HG02840 (cell line): ENCODE data around the gene ATP11A.
"Not testable (repeated sequence)": the region's sequence is repeated elsewhere in the genome, so short reads cannot be mapped to it uniquely, and the experiment has no call there.

Experiments
- ATAC-seq: cut with Tn5 transposase; IDR thresholded peaks from one replicate; pipeline ENCODE4 v1.9.1; 2021; ENCODE audit warnings: mild to moderate bottlenecking, moderate library complexity, moderate number of reproducible peaks; ENCODE audit not compliant: unreplicated experiment, low FRiP score

The ATP11A gene

DNA sequence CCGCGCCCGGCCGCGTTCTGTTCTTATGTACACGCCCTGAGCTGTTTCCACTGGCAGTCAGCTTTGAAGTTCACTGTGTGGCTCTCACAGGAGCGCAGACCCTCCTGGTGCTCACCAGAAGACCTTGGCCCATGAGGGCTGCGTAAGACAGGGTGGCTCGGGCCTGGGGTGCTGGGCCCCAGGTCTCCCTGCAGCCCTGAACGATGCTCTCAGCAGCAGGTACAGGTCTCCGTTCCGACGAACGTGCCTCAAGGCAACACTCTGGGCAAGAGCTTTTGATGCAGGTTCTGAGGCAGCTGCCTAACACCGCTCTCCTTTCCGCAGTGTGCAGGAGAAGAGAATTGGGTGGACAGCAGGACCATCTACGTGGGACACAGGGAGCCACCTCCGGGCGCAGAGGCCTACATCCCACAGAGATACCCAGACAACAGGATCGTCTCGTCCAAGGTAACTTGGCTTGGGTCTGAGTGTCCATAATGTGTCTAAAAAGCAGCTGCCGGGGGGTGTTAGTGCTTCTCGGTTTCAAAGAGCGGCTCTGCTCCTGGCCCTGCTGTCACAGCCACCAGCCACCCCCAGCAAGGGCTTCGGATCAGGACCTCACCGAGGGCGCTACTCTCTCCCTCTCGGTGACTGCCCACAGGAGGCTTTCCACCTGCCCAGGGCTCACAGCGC is 95.1 kb downstream of the ATP11A start:
- no peak for ATAC-seq

DNA sequence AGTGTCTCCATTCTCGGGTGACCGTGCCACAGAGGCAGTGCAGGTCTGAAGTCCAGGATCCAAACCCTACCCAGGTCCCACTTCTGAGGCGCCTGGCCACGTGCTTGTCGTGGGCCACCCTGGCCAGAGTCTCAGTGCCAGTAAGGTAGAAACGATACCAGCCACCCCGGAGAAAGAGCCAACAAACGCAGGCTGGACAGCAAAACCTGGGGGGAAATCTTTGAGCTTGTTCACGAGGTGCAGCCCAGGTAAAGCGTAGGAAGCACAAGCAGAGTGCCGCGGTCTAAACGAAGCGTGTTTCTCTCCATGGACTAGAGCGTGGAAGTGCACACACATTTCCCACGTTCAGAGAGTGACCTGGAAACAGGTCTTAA is 95.6 kb downstream of the ATP11A start:
- ATAC-seq = no peak

GRCh38 chr13:112786810-112787209 is 97.0 kb downstream of the ATP11A start:
- ATAC-seq = not testable (repeated sequence)

DNA sequence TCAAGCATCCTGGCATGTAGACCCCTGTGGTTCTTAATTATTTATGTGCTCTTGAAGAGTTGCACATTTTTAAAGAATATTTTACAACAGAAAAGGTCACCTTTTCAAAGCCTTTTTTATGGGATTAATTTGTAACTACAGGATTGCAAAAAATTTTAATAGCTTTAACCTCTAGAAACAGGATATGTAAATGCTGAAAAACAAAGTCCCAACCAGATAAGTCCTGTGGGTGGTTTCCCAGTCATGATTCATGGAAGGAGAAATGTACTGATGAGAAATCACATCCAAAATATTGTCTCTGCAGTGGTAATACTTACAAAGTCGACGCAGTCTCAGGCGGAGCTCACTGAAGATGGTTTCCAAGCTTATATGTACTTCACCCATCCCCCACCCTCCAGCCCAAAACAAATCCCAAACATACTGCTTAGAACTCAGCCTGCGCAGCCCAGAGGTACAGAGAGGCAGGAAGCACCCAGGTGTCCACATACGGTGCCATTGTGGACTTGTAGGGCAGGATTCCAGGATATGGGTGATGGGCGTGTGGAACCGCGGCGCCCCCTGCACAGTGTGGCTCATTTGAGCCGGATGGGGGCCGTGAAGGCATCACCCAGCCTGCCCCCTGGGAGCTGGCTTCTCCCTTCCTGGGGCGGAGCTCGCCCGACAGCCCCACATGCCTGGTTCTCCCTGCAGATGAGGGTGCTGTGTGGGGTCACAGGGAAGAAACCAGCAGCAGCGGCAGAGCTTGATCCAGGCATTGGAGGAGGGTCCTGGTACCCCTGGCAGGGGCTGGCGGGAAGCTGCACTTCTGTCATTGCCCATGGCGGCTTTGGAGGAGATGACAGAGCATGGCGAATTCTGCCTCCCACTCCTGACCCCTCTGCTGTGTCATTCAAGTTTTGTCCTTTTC is 101.2 kb downstream of the ATP11A start:
- ATAC-seq = no peak

- no peak for ATAC-seq
Measured at GRCh38 chr13:112791663-112792440, 102.0 kb downstream of the ATP11A start.

DNA sequence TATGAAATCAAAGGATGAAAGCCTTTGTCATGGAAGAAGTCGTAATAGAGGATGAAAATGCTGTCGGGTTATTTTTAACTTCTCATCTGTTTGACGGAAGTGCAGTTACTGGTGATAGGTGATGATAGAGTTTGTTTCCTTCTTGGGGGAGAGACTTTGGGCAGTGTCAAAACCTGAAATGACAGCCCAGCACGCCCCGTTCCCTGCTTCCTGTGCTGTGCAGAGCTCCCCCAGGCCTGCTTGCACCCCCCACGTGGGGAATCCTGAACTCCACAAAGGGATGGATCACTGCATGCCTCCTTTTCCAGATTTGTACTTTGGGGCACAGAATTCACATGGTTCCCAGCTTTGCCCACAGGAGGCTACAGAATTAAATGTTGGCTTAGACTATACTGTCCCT is 102.7 kb downstream of the ATP11A start:
- no peak for ATAC-seq

GRCh38 chr13:112793545-112794445 is 104.0 kb downstream of the ATP11A start:
- ATAC-seq = no peak

GRCh38 chr13:112795277-112795676 is 105.4 kb downstream of the ATP11A start:
- no peak for ATAC-seq

DNA sequence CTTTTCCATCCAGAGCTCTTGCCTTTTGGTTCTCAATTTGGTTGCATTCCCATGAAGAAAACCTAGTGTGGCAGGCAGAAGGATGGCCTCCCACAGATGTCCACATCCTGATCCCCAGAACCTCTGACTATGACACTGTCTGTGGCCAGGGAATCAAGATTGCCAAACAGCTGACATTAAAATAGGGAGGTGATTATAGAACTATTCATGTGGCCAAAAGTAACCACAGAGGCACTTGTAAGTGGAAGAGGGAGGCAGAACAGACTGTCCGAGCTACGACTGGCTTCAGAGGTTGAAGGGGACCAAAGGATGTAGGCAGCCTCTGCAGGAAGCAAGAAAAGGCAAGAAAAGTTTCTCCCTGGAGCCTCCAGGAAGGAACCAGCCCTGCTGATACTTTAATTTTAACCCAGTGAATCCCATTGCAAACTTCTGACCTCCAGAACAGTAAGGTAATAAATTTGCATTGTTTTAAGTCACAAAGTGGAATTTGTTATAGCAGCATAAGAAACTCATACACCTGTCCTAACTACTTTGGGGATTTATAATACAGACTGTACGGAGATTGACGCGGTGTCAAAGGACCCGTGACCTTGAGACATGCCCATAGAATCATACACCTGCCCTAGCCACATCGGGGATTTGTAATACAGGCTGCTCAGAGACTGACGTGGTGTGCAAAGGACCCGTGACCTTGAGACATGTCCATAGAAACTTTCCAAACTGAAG is 106.5 kb downstream of the ATP11A start:
- no peak for ATAC-seq

DNA sequence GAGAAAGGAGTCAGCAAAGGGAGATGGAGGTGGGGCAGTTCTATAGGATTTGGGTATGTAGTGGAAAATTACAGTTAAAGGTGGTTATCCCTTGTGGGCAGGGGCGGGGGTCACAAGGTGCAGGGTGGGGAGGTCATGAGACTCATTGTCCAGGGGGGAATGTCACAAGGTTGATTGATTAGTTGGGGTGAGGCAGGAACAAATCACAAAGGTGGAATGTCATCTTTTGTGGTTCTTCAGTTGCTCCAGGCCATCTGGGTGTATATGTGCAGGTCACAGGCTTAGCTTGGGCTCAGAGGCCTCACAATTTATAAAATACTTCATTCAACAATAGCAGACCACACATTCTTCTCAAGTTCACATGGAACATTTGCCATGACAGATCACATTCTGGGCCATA is 109.6 kb downstream of the ATP11A start:
- no peak for ATAC-seq

- no peak for ATAC-seq
Measured at GRCh38 chr13:112800057-112800456, 110.2 kb downstream of the ATP11A start.

GRCh38 chr13:112800807-112801206 is 111.0 kb downstream of the ATP11A start:
- not testable (repeated sequence) for ATAC-seq

DNA sequence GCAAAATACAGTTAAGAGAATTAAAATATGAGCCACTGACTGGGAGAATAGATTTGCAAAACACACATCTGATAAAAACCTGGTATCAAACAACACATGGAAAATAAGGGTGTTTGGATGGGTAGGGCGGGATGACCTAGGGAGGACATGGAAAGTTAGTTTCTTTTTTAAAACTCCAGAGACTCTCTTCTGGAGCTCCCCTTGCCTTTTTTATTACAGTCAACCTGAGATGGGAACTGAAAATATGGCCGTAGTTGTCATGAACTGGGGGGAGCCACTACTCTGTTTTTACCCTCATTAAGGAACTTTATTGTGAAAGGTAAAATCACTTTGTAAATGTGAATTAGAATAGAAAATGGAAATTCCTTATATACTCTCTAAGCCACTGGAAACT is 113.0 kb downstream of the ATP11A start:
- no peak for ATAC-seq

DNA sequence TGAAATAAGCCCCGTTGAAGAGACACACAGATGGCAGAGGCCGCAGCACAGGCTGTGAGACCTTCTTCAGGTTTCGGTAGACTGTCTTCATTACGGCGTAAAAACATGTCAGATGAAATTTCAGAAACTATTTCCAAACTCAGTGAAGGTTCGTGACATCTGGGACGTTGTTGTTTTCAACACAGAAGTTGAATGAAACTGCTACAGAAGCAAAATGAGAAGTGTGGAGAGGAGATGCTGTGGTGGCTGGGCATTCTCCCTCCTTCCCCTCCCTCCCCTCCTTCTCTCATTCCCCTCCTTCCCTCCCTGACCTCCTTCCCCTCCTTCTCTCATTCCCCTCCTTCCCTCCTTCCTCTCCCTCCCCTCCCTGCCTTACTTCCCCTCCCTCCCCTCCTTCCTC is 113.6 kb downstream of the ATP11A start:
- no peak for ATAC-seq

- ATAC-seq = no peak
Measured at GRCh38 chr13:112804374-112804773, 114.5 kb downstream of the ATP11A start.

DNA sequence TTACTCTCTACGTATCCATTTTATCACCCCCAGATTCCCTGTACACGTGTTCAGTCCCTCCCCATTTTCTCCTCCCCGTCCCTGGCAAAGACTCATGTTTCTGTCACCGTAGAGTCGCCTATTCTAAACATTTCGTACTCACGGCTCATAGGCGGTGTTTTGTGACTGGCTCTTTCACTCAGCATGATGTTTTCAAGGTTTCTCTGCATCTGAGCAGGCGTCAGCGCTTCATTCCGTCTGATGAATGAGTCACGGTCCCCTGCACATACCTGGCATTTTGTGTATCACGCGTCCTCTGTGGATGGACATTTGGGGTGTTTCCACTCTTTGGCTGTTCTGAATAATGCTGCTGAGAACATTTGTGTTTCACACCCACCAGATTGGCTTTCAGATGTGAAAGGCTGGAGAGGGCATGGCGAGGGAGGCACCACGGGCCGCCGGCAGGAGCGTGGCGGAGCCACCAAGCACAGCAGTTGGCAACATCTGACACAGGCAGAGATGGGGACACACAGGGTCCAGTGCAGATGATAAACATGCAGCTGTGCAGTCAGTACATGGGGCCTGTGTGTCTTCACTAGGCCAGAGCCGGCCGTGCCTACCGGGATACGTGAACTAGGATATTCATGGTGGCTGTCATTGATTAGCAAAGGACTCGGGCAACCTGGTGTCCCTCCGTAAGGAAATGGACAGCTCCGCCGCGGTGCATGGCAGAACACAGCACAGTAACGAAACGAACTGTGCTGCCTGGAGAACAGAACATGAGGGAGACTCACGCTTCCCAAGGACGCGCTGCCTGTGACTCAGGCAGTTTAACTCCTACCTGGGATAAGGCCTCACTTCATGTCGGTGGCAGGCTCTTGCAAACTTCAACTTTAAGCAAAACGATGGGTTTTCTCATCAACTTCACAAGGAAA is 117.2 kb downstream of the ATP11A start:
- ATAC-seq = no peak

DNA sequence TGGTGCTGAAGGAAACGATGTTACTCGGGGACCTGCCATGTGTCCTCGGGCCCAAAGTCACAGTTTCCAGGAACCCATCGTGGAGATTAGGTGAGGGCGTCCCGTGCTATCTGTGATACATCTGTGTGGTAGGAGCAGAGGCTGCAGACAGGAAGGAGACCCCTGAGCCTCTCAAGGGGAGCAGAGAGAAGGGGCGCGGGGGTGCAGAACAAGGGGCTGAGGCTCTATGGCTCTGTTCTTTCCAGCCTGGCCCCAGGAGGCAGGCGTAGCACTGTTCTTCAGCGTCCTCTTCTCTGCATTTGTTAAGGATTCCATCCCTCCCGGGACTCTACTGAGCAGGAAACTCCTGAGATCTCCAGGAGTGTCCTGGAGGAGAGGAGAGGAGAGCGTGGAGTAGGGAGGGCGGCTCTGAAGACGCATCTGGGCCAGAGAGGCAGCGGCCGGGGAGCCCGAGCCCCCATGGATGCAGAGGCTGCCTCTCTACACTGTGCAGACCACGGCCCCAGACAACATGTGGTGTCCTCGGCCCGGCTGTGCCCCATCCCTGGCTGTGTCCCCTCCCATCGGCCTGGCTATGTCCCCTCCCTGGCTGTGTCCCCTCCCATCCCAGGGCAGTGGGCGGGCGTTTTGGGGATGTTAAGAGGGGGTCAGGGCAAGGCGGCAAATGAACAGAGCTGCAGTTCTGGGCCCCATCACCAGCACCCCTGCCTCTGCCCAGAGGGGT is 118.0 kb downstream of the ATP11A start:
- no peak for ATAC-seq
